Measurements from ENCODE around the gene ITPA.
"Not testable (repeated sequence)": the region's sequence is repeated elsewhere in the genome, so short reads cannot be mapped to it uniquely, and the experiment has no call there.

Gene ITPA

DNA sequence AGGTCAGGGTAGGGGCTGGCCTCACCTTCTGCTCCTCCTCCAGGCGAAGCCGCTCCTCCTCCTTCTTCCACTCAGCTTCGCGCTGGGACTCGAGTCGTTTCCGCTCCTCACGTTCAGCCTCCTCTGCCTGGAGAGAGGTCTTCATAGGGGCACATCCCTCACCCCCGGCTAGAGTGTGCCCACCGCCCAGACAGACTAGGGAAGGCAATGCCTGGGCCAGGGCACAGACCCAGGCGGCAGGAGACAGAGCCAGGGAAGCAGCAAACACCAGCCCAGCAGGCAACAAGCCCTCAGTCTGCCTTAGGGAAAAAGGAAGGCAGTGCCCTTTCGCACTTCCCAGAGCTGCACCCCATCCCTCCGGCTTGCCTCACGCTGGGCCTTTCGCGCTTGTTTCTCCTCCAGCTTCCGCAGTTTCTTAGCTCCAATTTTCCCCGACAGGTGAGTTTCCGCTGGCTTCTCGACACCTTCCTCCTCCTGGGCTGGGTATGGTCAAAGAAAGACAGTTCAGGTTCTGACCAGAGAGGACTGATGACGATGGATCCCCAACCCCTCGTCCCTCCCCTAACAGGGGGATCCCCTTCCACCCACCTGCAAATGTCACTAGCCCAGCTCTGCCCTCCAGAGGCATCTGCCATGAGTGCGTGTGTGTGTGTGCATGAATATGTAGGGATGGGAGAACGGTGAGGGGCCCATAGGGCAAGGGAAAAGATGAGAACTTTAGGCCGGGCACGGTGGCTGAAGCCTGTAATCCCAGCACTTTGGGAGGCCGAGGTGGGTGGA lies 9.1 kb upstream of the ITPA start:
- DNase-seq (ENCODE audit: low spot score), result no peak

GRCh38 chr20:3202965-3203314 lies 6.4 kb upstream of the ITPA start:
- DNase-seq (ENCODE audit: low spot score), result no peak

DNA sequence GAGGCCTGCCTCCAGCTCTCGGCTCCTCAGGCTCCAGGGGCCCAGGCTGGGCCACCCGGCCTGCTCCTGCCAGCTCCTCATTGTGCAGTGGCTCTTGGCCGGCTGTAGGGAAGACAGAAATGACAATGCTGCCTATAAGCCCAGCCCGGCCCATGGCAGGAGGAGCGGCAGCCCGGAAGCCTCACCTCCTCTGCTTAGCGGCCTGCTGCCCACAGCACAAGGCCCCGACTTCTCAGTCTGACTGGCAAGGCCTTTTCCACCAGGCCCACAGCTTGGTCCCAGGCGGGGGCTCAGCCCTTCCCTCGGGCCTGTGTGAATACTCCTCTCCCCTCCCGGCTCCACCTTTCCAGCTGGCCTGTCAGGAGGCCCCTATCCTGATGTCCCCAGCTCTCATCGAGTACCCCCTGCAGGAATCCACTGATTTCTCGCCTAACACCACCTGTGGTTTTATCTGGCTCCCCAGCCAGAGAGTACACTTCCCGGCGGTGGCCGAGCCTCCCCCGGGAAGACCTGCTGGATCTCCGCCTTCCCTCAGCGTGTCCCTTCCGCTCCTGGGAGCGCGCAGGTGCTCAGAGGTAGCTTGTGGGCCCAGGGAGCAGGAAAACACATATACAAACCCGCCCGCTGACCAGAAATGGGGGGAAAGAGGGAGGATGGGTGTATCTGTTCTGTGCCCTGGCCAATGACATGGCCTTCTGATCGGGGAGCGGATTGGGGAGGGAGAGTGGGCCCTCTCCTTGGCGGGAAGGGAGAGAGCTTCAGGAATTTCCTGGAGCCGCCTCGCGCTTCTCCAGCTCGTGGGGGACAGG lies 5.8 kb upstream of the ITPA start:
- peak; percentile 61 for DNase-seq (ENCODE audit: low spot score)

- DNase-seq (ENCODE audit: low spot score), result peak; percentile 96
Observed at GRCh38 chr20:3204124-3204794, 5.0 kb upstream of the ITPA start, which contains the start of gene DDRGK1. DDRGK1 (minus strand) TSS chr20:3204682; CDS start chr20:3204627, 55 bp downstream.

DNA sequence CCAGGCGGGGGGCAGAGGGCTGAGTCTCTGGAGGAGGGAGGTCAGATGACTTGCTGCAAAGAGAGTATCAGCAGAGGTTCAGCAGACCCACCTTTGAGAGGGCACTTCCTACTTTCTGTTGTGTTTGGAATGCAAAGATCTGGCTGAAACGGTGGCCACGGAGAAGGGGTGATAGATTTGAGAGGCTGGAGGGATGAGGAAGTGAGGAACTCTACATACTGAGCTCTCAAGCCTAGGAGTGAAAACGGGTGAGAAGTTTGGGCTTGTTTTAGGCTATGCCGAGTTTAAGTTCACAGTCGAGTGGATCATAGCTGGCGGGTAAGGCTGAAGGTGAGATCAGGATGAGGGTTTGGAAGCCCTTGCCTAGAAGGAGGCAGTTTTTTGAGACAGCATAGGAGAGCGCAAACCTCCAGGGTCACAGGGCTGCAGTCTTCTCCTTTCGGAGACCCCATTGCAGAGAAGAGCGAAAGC lies 477 bp upstream of the ITPA start:
- DNase-seq (ENCODE audit: low spot score), result no peak

DNA sequence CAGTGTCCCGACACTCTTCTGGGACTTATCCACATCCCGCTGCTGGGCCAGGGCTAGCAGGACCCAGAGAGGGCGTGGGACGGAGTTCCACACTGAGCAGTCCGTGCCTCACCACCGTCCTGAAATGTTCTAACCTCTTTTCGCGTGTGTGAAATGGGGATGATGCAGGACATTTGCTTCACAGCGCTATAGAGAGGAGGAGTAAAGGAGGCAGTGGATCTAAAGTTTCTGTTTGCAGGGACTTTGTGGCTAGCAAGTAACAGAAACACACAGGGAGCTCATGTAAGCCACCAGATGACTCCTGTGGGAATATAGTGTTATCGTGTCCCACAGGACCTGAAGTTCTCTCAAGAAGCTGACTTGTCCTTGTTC lies 634 bp downstream of the ITPA start:
- peak; percentile 40 for DNase-seq (ENCODE audit: low spot score)

DNA sequence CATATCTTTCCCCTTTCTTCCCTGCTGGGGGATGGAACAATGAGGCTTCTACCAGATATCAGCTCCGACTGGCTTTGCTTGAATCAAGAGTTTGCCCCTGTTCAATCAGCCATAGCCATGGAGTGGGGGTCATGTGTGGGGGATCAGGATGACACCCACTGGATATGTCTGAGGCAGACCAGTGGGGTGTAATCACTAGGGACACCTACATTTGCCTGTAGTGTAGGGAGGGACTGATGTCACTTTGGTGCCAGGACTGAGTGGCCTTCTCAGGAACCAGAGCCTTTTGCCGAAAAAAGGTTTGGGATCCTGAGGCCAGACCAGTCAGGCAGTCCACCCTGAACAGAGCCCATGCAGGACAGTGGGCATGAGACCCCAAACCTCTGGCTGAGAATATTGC lies 1.0 kb downstream of the ITPA start:
- DNase-seq (ENCODE audit: low spot score), result no peak

DNA sequence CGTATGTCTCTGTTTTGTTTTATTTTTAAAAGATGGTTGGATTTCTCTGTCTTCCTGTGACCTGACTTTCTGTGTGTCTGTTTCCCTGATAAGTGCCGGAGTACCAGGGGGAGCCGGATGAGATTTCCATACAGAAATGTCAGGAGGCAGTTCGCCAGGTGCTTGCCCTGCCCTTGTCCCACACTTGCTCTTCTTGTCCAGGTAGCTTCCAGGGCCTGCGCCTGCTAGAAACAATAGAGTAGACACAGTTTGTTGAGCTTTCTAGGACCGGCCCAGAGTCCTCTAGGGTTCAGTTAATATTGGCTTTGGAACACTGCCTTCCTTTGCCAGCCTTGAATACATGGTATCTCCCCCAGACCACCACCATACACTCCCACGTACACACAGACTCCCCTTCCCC lies 3.9 kb downstream of the ITPA start:
- no peak for DNase-seq (ENCODE audit: low spot score)

DNA sequence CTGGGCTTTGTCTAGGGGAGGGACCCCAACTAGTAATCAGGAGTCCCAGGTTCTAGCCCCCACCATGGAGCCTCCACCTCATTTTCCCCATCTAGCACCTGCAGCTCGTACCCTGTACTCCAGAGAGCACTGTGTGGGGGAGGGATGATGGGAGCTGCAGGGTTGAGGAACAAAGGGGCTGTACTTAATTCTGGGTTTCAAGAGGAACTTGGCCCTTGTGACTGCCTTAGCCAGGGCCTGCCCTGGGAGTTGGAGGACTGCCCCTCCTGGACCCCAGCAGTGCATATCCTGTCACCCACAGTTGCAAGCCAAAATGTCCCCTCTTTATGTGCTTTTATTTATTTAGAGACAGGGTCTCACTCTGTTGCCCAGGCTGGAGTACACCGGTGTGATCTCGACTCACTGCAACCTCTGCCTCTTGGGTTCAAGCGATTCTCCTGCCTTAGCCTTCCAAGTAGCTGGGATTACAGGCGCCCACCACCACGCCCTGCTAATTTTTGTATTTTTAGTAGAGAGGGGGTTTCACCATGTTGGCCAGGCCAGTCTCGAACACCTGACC lies 6.1 kb downstream of the ITPA start:
- DNase-seq (ENCODE audit: low spot score), result not testable (repeated sequence)

GRCh38 chr20:3218307-3218988 lies 9.2 kb downstream of the ITPA start:
- peak; percentile 91 for DNase-seq (ENCODE audit: low spot score)

DNA sequence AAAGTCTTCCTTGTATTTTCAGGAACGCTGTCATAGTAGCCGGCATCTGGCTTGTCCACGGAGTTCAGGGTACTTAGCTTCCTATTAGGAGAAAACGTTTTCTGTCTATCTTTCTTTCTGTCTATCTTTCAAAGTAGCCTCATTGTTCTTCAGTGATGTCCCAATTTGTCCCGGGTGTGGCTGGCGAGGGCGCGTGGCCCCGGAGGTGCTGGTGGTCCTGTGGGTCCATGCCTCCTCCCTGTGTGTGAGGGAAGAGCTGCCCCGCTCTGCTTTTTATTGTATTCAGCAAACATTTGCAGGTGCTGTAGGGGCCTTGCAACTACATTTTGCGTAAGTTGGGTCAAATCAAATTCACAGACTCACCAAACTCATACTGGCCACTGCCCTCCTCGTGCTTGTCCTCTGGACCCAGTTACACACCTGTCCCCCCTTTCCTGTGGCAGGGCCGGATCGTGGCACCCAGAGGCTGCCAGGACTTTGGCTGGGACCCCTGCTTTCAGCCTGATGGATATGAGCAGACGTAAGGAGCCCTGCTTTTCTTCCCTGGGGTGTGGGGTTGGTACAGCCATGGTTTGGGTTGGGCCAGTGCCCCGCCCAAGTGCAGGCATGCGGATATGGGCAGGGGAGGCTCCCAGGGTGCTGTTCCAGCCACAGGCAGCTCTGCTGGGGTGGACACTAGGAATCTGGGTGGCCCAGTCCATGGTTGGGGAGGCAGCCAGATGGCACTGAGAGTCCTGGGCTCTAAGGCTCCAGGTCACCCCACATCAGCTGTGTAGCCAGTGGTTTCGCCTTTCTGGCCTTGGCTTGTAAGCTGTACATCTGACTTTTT lies 12.3 kb downstream of the ITPA start:
- no peak for DNase-seq (ENCODE audit: low spot score)

GRCh38 chr20:3222635-3223600 lies 13.6 kb downstream of the ITPA start:
- DNase-seq (ENCODE audit: low spot score), result no peak

GRCh38 chr20:3223651-3223993 lies 14.3 kb downstream of the ITPA start:
- no peak for DNase-seq (ENCODE audit: low spot score)

DNA sequence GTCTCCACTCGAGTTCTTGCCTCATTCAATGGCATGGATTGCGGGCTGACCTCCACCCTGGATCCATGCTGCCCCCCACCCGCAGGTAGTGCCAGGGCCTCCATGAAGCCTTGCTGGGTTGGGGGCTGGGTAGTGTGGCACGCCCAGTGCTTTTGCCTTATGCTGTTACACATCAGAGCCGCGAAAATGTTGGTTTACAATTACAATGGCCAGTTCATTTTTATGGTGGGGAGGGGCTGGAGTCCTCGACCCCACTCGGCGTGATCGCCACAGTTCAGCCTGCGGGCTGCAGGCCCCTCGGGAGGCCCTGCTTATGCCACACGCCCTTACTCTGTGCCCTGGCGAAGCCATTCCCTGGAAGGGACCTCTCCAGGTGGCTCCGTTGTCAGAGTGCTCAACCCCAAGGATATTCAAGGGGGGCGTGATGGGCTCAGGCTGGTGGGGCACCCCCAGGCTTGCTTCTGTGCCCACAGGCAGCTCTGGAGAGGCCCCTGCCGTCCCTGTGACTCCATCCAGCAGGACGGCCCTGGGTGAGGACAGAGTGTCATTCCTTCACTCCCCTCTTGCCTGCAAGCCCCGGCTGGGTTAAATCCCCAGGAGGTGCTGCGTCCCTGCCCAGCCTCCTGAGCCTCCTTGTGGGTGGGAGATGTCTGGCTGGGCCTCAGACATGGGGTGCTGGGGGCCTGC lies 14.8 kb downstream of the ITPA start:
- DNase-seq (ENCODE audit: low spot score), result no peak

- no peak for DNase-seq (ENCODE audit: low spot score)
Observed at GRCh38 chr20:3224681-3225421, 15.6 kb downstream of the ITPA start.

DNA sequence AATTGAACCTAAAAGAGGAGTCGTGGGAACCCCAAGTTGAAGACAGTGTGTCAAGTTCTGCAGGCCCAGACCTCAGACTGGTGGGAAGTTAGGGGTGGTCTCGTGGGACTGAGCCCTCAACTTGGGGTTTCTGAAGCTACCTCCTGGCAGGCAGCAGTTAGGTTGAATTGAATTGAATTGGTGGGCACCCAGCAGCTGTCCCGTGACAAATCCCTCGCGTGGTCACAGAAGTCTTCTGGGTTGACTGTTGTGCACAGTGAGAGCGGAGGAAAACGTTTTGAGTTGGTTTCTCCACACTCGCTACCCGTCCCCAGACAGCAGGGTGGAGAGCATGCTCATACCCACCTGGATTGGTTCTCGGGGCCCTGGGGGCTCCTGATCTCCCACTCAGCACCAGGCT lies 16.8 kb downstream of the ITPA start:
- DNase-seq (ENCODE audit: low spot score), result no peak

GRCh38 chr20:3226864-3227263 lies 17.6 kb downstream of the ITPA start:
- no peak for DNase-seq (ENCODE audit: low spot score)

DNA sequence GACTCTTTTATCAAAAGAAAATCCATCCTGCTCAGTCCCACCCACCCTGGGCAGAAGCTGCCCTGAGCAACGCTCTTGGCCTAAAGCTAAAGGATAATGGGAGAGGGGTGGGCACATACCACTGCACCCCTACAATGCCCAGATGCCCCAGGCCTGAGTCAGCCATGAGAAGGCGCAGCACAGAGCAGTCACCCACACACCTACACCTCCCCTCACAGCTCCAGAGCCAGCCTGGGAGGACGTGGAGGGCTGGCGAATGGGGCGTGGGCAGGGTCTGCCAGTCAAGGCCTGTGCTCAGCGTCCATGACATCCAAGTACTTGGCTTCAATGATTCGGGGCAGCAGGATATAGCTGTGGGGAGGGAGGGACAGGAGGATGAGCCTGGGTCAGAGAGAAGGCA lies 18.2 kb downstream of the ITPA start:
- no peak for DNase-seq (ENCODE audit: low spot score)
